Astrocyte of the cerebellum (primary cell): Measurements from ENCODE around the gene AUH.

ENCODE experiments used
- DNase-seq: peaks from one replicate; pipeline ENCODE4 v3.0.0-alpha.2; 2011; ENCODE audit warnings: low read depth
- H3K4me3 ChIP-seq: 2 replicates; pipeline ENCODE4 v1.5.1; 2011; ENCODE audit warnings: mild to moderate bottlenecking, low read depth, low read length, moderate library complexity
- CTCF ChIP-seq: IDR thresholded peaks from 2 replicates; pipeline ENCODE4 v1.5.1; 2012; ENCODE audit warnings: low read length, low read depth, moderate library complexity, mild to moderate bottlenecking; ENCODE audit errors: missing control alignments
- in situ Hi-C: cut with HindIII; loops from 2 replicates; pipeline ENCODE4 v1.10.0; 2017; ENCODE audit warnings: low sequenced_read_pairs

The AUH gene

GRCh38 chr9:91405343-91406077, 43.8 kb upstream of the AUH start:
- TF ChIP-seq CTCF = no peak
- in situ Hi-C loops = no loop called here
- H3K4me3 ChIP-seq = no peak overlapping the region
- DNase-seq = no peak

- no peak overlapping the region for H3K4me3 ChIP-seq
- in situ Hi-C loops = no loop called here
- TF ChIP-seq CTCF = no peak
- no peak for DNase-seq
Observed at GRCh38 chr9:91403665-91404543, 42.2 kb upstream of the AUH start.

GRCh38 chr9:91398926-91399325, 37.2 kb upstream of the AUH start:
- H3K4me3 ChIP-seq = no peak overlapping the region
- DNase-seq = no peak
- no peak for TF ChIP-seq CTCF
- in situ Hi-C loops = loop anchor here (5.0 kb wide), 1 partner anchor 37 kb away; the partner anchor contains the start of gene AUH

- in situ Hi-C loops = loop anchor here (5.0 kb wide), 1 partner anchor 34 kb away; the partner anchor contains the start of gene AUH
- TF ChIP-seq CTCF = no peak
- peak; percentile 87 for DNase-seq
- H3K4me3 ChIP-seq = no peak overlapping the region
Observed at GRCh38 chr9:91395553-91396471, 34.1 kb upstream of the AUH start.

GRCh38 chr9:91395106-91395552, 33.4 kb upstream of the AUH start:
- no peak for TF ChIP-seq CTCF
- no peak overlapping the region for H3K4me3 ChIP-seq
- DNase-seq = no peak
- in situ Hi-C loops = loop anchor here (5.0 kb wide), 1 partner anchor 33 kb away; the partner anchor contains the start of gene AUH

GRCh38 chr9:91393826-91394225, 32.1 kb upstream of the AUH start:
- H3K4me3 ChIP-seq = no peak overlapping the region
- no peak for DNase-seq
- in situ Hi-C loops = no loop called here
- no peak for TF ChIP-seq CTCF
